Frontal cortex (tissue), 4 donors: Measurements from ENCODE around the gene HCN3. TPM values are rescaled to one million over a fixed set of nuclear protein-coding genes. Genes with fewer than 3 reads are reported as not detected.

Experiments
- DNase-seq, 2 donors: peaks; one replicate each; pipeline ENCODE4 v3.0.0; 2012; ENCODE audit warnings: low spot score in 2 of 2
- FAIRE-seq: peaks from 2 replicates; lab custom pipeline; 2012; peaks lifted over from hg19 to GRCh38; lab: Jason Lieb, UNC
- total RNA-seq: library from RNA; depleted of rRNA; stranded (reverse); fragments of >200 nt; gene quantifications from one replicate; pipeline ENCODE4 v1.2.3, GENCODE V29; 2014
- donor health status: control.
- donor health status: control.
- donor health status: control.

The HCN3 gene
- total RNA-seq, 1 donor from 2014 or later: 11.8 TPM

- no peak for FAIRE-seq
- DNase-seq: no peak
Measured at GRCh38 chr1:155307247-155307740, 30.0 kb downstream of the HCN3 start.

- FAIRE-seq: peak; percentile 89
- peak; percentile 92 to 96 for DNase-seq
Measured at GRCh38 chr1:155308493-155309422, 31.5 kb downstream of the HCN3 start, which contains the start of gene FDPS. Gene FDPS (plus strand): TSS chr1:155308866. CDS start chr1:155309790, 924 bp downstream.

- no peak for FAIRE-seq
- no peak for DNase-seq
Measured at GRCh38 chr1:155309423-155310021, 32.3 kb downstream of the HCN3 start.

- no peak for DNase-seq
- no peak for FAIRE-seq
Measured at GRCh38 chr1:155313261-155313660, 36.0 kb downstream of the HCN3 start.

GRCh38 chr1:155316922-155317321 lies 39.7 kb downstream of the HCN3 start:
- FAIRE-seq: no peak

GRCh38 chr1:155318082-155318481 lies 40.8 kb downstream of the HCN3 start:
- no peak for DNase-seq
- FAIRE-seq: no peak

More at GRCh38 chr1:155316922-155317321, 39.7 kb downstream of the HCN3 start:
- no peak for DNase-seq

- DNase-seq: no peak
- no peak for FAIRE-seq
Measured at GRCh38 chr1:155319536-155319935, 42.3 kb downstream of the HCN3 start.

- DNase-seq (no peak), FAIRE-seq (no peak)
Measured at GRCh38 chr1:155320252-155320651, 43.0 kb downstream of the HCN3 start.

- FAIRE-seq: no peak
- DNase-seq: peak; percentile 67 to 83
Measured at GRCh38 chr1:155320661-155321617, 43.7 kb downstream of the HCN3 start, which contains the start of gene RUSC1. Gene RUSC1 (plus strand): TSS chr1:155320894. CDS start chr1:155321774, 880 bp downstream.

GRCh38 chr1:155321639-155322503 lies 44.6 kb downstream of the HCN3 start:
- FAIRE-seq (no peak), DNase-seq (no peak)

- peak in 1 of 2 donors; percentile 62 for DNase-seq
- FAIRE-seq: no peak
Measured at GRCh38 chr1:155322571-155322952, 45.3 kb downstream of the HCN3 start.

- DNase-seq (peak; percentile 83 to 87), FAIRE-seq (no peak)
Measured at GRCh38 chr1:155322953-155323728, 45.9 kb downstream of the HCN3 start.

- FAIRE-seq: no peak
- peak; percentile 72 to 82 for DNase-seq
Measured at GRCh38 chr1:155323729-155324036, 46.4 kb downstream of the HCN3 start.

- FAIRE-seq: no peak
- DNase-seq: peak; percentile 94 to 95
Measured at GRCh38 chr1:155324037-155324716, 46.9 kb downstream of the HCN3 start.

GRCh38 chr1:155324717-155325602 lies 47.7 kb downstream of the HCN3 start:
- FAIRE-seq: no peak
- peak in 1 of 2 donors; percentile 56 for DNase-seq

- FAIRE-seq (no peak), DNase-seq (no peak)
Measured at GRCh38 chr1:155325603-155325893, 48.3 kb downstream of the HCN3 start.

- DNase-seq (no peak), FAIRE-seq (no peak)
Measured at GRCh38 chr1:155326020-155326526, 48.8 kb downstream of the HCN3 start.
